ENCODE measurements around the gene THSD7B.

DNA sequence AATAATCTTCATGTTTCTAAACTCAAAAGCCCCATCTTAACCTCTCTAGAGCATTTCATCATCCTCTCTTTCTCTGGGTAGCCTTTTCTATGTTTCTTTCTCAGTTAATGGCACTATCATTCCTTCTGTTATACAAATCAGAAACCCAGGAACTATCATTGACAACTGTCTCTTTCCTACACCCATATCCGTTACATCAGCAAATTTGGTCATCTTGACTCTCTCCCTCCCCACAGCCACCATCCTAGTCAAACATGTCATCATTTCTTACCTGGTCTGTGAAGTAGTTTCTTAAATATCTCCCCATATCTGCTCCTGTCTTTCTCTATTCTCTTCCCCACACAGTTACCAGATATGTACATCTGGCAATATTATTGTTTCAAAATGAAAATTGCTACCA, 62.8 kb downstream of the THSD7B start:
- TF ChIP-seq EZH2 (IDR thresholded peaks at IDR 0.05) (no peak), POLR2AphosphoS5 (IDR thresholded peaks at IDR 0.05; ENCODE audit: borderline replicate concordance, low read depth, low read length) (no peak), FOXP2 (optimal IDR thresholded peaks at IDR 0.05; ENCODE audit: control extremely low read depth, extremely low read length, insufficient read depth) (no peak)
